Measurements from ENCODE around the gene ACSL6.

ACSL6 gene

DNA sequence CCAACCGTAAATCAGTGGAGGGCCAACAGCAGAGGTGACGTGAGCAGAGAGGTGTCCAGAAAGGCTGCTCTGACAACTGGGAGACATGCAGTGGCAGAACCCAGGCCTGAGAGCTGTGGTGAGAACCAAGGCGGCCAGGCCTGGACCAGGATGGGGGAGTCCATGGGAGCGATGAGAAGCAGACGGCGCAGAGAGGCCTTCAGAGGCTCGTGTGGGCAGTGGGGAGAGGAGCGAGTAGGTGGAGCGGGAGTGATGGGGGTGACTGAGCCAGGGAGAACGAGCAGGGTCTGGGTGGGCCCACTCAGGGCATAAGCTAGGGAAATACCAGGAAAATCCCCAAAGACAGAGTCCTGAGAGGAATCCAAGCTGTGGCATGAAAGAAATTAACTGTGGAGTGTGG lies 41.1 kb upstream of the ACSL6 start:
- TF ChIP-seq, protein P1, sequence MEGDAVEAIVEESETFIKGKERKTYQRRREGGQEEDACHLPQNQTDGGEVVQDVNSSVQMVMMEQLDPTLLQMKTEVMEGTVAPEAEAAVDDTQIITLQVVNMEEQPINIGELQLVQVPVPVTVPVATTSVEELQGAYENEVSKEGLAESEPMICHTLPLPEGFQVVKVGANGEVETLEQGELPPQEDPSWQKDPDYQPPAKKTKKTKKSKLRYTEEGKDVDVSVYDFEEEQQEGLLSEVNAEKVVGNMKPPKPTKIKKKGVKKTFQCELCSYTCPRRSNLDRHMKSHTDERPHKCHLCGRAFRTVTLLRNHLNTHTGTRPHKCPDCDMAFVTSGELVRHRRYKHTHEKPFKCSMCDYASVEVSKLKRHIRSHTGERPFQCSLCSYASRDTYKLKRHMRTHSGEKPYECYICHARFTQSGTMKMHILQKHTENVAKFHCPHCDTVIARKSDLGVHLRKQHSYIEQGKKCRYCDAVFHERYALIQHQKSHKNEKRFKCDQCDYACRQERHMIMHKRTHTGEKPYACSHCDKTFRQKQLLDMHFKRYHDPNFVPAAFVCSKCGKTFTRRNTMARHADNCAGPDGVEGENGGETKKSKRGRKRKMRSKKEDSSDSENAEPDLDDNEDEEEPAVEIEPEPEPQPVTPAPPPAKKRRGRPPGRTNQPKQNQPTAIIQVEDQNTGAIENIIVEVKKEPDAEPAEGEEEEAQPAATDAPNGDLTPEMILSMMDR (conservative IDR thresholded peaks at IDR 0.05) = no peak
- no peak overlapping the region for H3K27ac ChIP-seq

DNA sequence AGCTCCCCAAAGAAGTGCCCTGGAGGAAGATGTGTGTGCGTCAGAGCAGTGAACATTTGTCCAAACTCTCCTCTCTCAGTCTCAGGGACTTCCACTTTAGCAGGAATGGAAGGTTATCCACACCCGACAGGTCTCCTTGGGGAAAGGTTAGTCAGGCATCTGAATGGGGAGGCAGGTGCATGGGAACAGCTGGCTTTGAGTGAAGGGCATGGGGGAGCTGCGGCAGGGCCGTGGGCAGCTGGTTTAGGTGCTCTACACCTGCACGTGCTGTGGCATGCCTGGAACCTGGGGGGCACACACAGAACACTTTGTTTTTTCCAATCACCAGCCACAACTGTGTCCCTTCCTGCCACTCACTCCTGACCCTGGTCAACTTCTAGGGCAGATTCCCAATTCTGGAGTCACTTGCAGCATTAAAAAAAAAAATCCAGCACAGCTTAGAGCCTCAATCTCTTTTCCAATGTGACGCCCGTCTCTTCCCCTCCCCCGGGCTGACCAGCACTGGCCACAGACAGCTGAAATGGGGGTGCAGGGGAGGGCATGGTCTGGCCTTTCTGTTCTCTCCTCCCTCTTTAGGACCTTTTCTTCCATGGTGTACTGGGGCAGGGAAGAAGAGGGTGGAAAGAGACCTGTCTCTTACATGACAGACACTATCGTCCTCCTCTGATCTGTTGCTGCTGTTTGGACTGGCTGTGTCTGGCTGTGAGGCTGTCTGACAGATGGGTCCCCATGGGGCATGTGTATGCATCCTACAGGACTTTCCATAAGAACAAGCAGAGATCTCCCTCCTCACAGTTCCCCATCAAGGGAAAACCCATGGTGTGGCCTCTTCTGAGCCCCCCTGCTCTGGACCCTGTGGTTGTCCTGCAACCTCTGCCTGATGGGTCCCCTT lies 39.4 kb upstream of the ACSL6 start:
- H3K27ac ChIP-seq = no peak overlapping the region
- TF ChIP-seq, protein P1 (conservative IDR thresholded peaks at IDR 0.05) = no peak

DNA sequence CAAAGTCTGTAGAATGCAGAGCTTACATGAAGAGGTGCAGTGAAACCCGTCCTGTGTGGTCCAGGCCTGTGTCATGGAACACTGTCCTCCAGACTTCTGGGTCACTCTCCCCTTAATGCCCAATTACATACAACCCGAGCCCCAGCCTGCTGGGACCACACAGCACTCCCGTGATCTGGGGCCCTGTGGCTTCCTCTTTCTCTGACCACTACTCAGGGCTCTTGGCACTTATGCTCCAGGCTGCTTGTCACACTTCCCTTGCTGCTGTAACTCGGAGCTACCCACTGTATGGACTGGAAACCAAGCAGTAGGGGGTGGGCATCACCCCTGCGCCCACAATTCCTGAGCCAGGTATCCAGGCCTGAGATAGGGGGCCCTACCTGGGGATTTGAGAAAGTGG lies 38.7 kb upstream of the ACSL6 start:
- no peak overlapping the region for H3K27ac ChIP-seq
- TF ChIP-seq, protein P1 (conservative IDR thresholded peaks at IDR 0.05) = no peak

DNA sequence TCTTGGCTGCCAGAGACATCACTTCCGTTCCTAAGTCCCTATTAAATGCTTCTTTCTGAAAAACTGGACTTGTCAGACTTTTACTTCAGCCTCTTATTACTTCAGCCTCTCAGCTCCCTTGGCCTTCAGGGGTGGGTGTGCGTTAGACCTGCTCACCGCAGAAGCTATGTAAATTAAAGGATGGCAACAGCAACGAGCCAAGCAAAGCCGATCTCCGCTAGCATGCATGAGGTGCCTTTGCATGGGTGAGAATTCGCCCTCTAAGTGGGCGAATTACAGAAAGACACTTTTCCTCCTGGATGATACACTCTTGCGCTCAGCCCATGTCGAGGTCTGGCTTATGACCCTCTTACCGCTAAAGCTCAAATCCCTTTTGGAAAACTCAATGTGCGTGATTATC lies 38.1 kb upstream of the ACSL6 start:
- H3K27ac ChIP-seq = no peak overlapping the region
- TF ChIP-seq, protein P1 (conservative IDR thresholded peaks at IDR 0.05) = no peak

DNA sequence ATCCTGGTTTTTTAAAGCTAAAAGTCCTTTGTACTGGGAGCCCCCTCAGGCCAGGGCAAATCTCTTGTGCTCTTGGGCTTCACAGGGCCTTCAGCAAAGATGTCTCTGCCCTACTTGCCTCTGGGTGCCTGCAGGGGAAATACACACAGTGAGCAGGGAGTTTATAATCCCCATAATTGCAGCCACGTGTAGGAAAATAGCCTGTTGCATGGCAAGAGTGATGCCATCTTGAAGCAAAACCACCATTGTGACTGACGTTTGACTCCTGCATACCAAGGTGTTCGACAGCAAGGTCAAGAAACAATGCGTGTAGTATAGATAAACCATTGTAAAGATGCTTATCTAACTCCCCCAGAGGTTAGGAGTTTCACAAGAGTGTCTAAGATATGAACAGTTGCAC lies 37.6 kb upstream of the ACSL6 start:
- TF ChIP-seq, protein P1 (conservative IDR thresholded peaks at IDR 0.05) = no peak
- no peak overlapping the region for H3K27ac ChIP-seq

DNA sequence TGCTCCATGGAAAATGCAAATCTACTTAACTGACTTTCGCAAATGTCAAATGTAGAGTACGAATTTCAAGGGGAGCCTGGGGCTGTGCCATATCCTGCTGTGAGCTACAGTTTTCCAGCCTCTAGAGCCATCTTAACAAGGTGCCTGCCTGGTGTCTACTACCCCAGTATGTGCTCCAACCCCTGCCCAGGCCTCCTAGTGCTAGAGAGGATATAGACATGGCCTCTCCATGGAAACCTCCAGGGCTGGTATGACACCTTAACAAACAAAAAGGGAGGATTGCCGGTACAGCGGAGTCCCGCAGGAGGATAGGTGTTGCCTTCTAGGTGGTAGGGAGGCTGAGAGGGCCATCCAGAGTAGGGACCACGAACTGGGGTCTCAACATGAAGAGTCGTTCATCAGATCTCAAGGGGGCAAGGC lies 35.4 kb upstream of the ACSL6 start:
- TF ChIP-seq, protein P1 (conservative IDR thresholded peaks at IDR 0.05) = no peak
- H3K27ac ChIP-seq = no peak overlapping the region

DNA sequence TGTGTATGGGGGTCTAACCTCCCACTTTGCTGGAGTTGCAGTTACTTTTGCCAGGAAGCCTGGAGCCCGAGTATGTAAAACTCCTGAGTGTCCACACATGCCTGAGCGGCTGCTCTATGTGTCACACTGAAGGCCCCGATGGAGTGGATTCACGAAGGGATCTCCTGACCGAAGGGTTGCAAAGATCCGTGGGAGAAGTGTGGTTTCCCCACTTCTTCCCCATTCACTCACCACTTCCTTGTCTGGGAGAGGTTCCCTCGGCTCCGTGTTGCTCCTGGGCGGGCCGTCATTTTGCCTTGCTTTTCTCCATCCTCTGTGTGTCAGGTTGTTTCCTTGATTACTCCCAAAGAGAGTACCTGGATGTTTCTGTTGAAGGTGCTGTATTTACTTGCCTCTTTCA lies 32.7 kb upstream of the ACSL6 start:
- TF ChIP-seq, protein P1 (conservative IDR thresholded peaks at IDR 0.05) = no peak

More for the DNA sequence above, 32.7 kb upstream of the ACSL6 start:
- H3K27ac ChIP-seq = no peak overlapping the region

Data from VCaP (cell line).